Brain microvascular endothelial cell (primary cell): ENCODE measurements around the gene USP49.
A peak's percentile ranks its signal among the peaks of the same experiment; 100 is the strongest.

Source experiments
- DNase-seq: peaks from one replicate; pipeline ENCODE4 v3.0.0-alpha.2; 2020
- H3K27ac ChIP-seq: fragments of 250-450 bp; sonication (Bioruptor Pico); 2 replicates; pipeline ENCODE4 v1.5.1; 2020; ENCODE audit warnings: mild to moderate bottlenecking, moderate library complexity
- H3K27me3 ChIP-seq: fragments of 250-450 bp; sonication (Bioruptor Pico); replicated peaks from 2 replicates; pipeline ENCODE4 v1.5.1; 2020; ENCODE audit warnings: mild to moderate bottlenecking
- H3K36me3 ChIP-seq: fragments of 250-450 bp; sonication (Bioruptor Pico); replicated peaks from 2 replicates; pipeline ENCODE4 v1.5.1; 2020; ENCODE audit warnings: mild to moderate bottlenecking
- H3K4me3 ChIP-seq: 2 replicates; pipeline ENCODE4 v1.5.1; 2011; ENCODE audit warnings: low read depth, mild to moderate bottlenecking, control low read depth, low read length, moderate library complexity
- CTCF ChIP-seq: IDR thresholded peaks from 2 replicates; pipeline ENCODE4 v1.5.1; 2011; ENCODE audit warnings: low read depth, mild to moderate bottlenecking, moderate library complexity, low read length, control low read depth, inconsistent platforms; ENCODE audit errors: missing control alignments
- in situ Hi-C: cut with HindIII; loops from 2 replicates; pipeline ENCODE4 v1.10.0; 2017; ENCODE audit warnings: low sequenced_read_pairs, low pct_ligation_motif_present

Gene USP49

GRCh38 chr6:41932378-41932777 is 37.2 kb upstream of the USP49 start:
- H3K27me3 ChIP-seq = no peaks in the 10 kb centered on the region
- no peak overlapping the region for H3K4me3 ChIP-seq
- no peak for TF ChIP-seq CTCF
- no peak for DNase-seq
- in situ Hi-C loops = no loop called here
- peaks cover 88% of the 10 kb centered on the region for H3K36me3 ChIP-seq
- no peak overlapping the region for H3K27ac ChIP-seq

- in situ Hi-C loops = no loop called here
- TF ChIP-seq CTCF = no peak
- H3K27me3 ChIP-seq = no peaks in the 10 kb centered on the region
- DNase-seq = no peak
- no peak overlapping the region for H3K27ac ChIP-seq
- H3K4me3 ChIP-seq = no peak overlapping the region
- H3K36me3 ChIP-seq = peaks cover 86% of the 10 kb centered on the region
Observed at GRCh38 chr6:41931792-41932191, 36.6 kb upstream of the USP49 start.

- H3K27ac ChIP-seq = no peak overlapping the region
- in situ Hi-C loops = no loop called here
- no peaks in the 10 kb centered on the region for H3K27me3 ChIP-seq
- peaks cover 72% of the 10 kb centered on the region for H3K36me3 ChIP-seq
- no peak for TF ChIP-seq CTCF
- H3K4me3 ChIP-seq = no peak overlapping the region
- DNase-seq = no peak
Observed at GRCh38 chr6:41929924-41930323, 34.7 kb upstream of the USP49 start.

GRCh38 chr6:41927253-41927652 is 32.1 kb upstream of the USP49 start:
- DNase-seq = no peak
- in situ Hi-C loops = no loop called here
- TF ChIP-seq CTCF = no peak
- Histone ChIP-seq H3K36me3 (peaks cover 53% of the 10 kb centered on the region), H3K4me3 (no peak overlapping the region), H3K27ac (no peak overlapping the region), H3K27me3 (no peaks in the 10 kb centered on the region)

GRCh38 chr6:41922154-41922553 is 27.0 kb upstream of the USP49 start:
- TF ChIP-seq CTCF = no peak
- Histone ChIP-seq H3K36me3 (peaks cover 9% of the 10 kb centered on the region), H3K27me3 (no peaks in the 10 kb centered on the region), H3K4me3 (peak overlapping the region; percentile 69), H3K27ac (peak overlapping the region; percentile 97)
- in situ Hi-C loops = no loop called here
- no peak for DNase-seq

- Histone ChIP-seq H3K27ac (peak overlapping the region; percentile 97), H3K36me3 (peaks cover 8% of the 10 kb centered on the region), H3K27me3 (no peaks in the 10 kb centered on the region), H3K4me3 (peak overlapping the region; percentile 69)
- TF ChIP-seq CTCF = no peak
- in situ Hi-C loops = no loop called here
- no peak for DNase-seq
Observed at GRCh38 chr6:41921712-41921998, 26.5 kb upstream of the USP49 start.
